Erythroblast (primary cell): Measurements from ENCODE around the gene TGFBR2.

Source experiments
- GATA1 ChIP-seq: IDR thresholded peaks from 2 replicates; pipeline ENCODE4 v1.6.1; 2011; ENCODE audit warnings: low read depth, mild to moderate bottlenecking, control low read depth, low read length, moderate library complexity
- POLR2A ChIP-seq: IDR thresholded peaks from 2 replicates; pipeline ENCODE4 v1.6.1; 2011; ENCODE audit warnings: mild to moderate bottlenecking, low read length

DNA sequence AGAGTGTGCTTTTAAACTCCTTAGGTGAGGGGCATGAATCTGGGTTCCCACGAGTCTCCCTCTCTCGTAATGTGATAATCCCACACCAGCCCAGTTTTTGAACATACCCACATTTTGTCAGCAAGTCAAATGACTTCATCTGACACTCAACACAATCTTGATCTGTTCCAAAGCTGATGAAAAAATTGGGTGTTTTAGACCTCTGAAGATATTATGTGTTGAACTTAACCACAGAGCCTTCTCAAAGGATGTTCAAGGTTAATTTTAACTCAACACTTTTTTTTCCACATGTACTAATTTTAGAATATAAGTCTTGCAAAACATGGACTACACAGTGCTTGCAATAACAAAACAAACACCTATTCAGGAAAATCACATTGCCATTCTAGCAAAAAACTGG is 123.1 kb downstream of the TGFBR2 start:
- no peak for TF ChIP-seq POLR2A
- TF ChIP-seq GATA1: no peak
